Measurements from ENCODE around the gene MRRF. TPM values are rescaled to one million over a fixed set of nuclear protein-coding genes. Genes with fewer than 3 reads are reported as not detected.
"Not testable (repeated sequence)": the region's sequence is repeated elsewhere in the genome, so short reads cannot be mapped to it uniquely, and the experiment has no call there.

The MRRF gene
- total RNA-seq, 2 donors from 2014 or later: 16.9 to 36.8 TPM

DNA sequence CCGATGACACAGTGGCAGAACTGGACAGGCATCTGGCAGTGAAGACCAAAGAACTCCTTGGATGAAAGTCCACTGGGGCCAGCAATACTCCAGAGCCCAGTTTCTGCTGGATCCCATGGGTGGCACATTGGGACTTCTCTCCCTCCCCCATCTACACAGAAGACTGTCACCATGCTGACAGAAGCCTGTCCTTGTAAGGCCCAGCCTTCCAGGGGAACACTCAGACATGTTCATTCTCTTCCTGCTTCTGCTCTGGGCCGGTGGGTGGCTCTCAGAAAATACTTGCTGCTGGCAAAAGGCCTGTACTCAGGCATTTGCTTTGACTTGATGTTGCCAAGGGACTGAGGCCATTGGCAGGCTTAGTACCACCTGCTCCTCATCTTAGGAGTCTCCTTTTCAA is 57.9 kb downstream of the MRRF start:
- no peak for DNase-seq (ENCODE audit: low spot score)
- H3K36me3 ChIP-seq: peaks cover 17% of the 10 kb centered on the region
- H3K4me3 ChIP-seq: no peak overlapping the region
- no peak overlapping the region for H3K27ac ChIP-seq
- no peaks in the 10 kb centered on the region for H3K27me3 ChIP-seq (replicated peaks; ENCODE audit: insufficient read depth)
- peaks cover 0 to 6% of the 10 kb centered on the region in 2 donors for H3K4me1 ChIP-seq (ENCODE audit: control insufficient read depth in 1 of 2, low read depth in 2 of 2)
- ATAC-seq (ENCODE audit: insufficient number of reproducible peaks, low FRiP score, low read depth): no peak
- TF ChIP-seq, protein P1, sequence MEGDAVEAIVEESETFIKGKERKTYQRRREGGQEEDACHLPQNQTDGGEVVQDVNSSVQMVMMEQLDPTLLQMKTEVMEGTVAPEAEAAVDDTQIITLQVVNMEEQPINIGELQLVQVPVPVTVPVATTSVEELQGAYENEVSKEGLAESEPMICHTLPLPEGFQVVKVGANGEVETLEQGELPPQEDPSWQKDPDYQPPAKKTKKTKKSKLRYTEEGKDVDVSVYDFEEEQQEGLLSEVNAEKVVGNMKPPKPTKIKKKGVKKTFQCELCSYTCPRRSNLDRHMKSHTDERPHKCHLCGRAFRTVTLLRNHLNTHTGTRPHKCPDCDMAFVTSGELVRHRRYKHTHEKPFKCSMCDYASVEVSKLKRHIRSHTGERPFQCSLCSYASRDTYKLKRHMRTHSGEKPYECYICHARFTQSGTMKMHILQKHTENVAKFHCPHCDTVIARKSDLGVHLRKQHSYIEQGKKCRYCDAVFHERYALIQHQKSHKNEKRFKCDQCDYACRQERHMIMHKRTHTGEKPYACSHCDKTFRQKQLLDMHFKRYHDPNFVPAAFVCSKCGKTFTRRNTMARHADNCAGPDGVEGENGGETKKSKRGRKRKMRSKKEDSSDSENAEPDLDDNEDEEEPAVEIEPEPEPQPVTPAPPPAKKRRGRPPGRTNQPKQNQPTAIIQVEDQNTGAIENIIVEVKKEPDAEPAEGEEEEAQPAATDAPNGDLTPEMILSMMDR (IDR thresholded peaks at IDR 0.05): no peak
- no peaks in the 10 kb centered on the region for H3K9me3 ChIP-seq

GRCh38 chr9:122324665-122325064 is 60.0 kb downstream of the MRRF start:
- not testable (repeated sequence) for DNase-seq (ENCODE audit: low spot score); H3K4me1 ChIP-seq (ENCODE audit: control insufficient read depth in 1 of 2, low read depth in 2 of 2); H3K4me3 ChIP-seq; H3K9me3 ChIP-seq; ATAC-seq (ENCODE audit: insufficient number of reproducible peaks, low FRiP score, low read depth); H3K27me3 ChIP-seq (replicated peaks; ENCODE audit: insufficient read depth); H3K27ac ChIP-seq
- H3K36me3 ChIP-seq: peaks cover 17% of the 10 kb centered on the region

DNA sequence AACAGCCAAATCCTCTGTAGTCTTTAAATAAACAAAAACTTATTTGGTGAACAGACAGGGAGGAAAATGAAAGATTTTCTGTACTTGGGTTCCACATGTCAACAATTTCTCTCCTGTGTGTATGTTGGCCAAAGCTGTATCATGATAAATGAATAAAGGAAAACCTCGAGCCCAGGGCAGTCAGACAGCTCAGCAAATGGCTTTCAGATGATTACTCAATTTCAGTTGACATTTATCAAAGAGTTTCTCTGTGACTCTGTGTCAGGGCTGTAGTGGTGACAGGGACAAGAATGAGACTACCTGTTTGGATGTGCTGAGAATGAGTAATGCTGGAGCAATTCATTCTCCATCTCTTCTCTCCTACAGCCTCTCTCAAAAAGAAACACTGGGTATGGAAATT is 60.4 kb downstream of the MRRF start:
- no peak for DNase-seq (ENCODE audit: low spot score)
- TF ChIP-seq, protein P1 (IDR thresholded peaks at IDR 0.05): no peak
- Histone ChIP-seq H3K9me3 (no peaks in the 10 kb centered on the region), H3K4me1 (ENCODE audit: control insufficient read depth in 1 of 2, low read depth in 2 of 2) (no peaks in the 10 kb centered on the region), H3K4me3 (no peak overlapping the region), H3K36me3 (peaks cover 17% of the 10 kb centered on the region), H3K27ac (no peak overlapping the region), H3K27me3 (replicated peaks; ENCODE audit: insufficient read depth) (no peaks in the 10 kb centered on the region)
- no peak for ATAC-seq (ENCODE audit: insufficient number of reproducible peaks, low FRiP score, low read depth)

- TF ChIP-seq, protein P1 (IDR thresholded peaks at IDR 0.05): no peak
- Histone ChIP-seq H3K27me3 (replicated peaks; ENCODE audit: insufficient read depth) (no peaks in the 10 kb centered on the region), H3K9me3 (no peaks in the 10 kb centered on the region), H3K4me3 (no peak overlapping the region), H3K27ac (no peak overlapping the region), H3K36me3 (peaks cover 17% of the 10 kb centered on the region), H3K4me1 (ENCODE audit: control insufficient read depth in 1 of 2, low read depth in 2 of 2) (no peaks in the 10 kb centered on the region)
- no peak for DNase-seq (ENCODE audit: low spot score)
- ATAC-seq (ENCODE audit: insufficient number of reproducible peaks, low FRiP score, low read depth): no peak
These were observed 62.5 kb downstream of the MRRF start for GRCh38 chr9:122327175-122327574.

DNA sequence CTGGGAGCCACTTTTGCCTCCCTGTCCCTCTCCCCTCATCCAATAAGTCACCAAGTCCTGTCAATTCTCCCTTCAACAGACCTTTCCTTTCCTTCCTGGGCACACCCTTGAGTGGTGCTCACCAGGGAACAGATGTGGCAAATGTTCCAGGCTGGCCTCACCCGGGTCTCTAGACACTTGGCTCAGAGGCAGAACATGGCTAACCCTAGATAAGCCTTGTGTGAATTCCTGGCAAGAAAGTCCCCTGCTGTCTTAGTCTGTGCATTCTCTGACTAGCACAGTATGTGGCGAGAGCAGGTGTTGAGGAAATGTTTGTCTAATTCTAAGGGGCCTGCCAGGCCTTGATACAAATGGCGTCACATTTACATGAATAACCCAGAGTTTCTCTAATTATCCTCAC is 64.9 kb downstream of the MRRF start:
- ATAC-seq (ENCODE audit: insufficient number of reproducible peaks, low FRiP score, low read depth) (no peak), DNase-seq (ENCODE audit: low spot score) (no peak)
- Histone ChIP-seq H3K9me3 (no peaks in the 10 kb centered on the region), H3K27me3 (replicated peaks; ENCODE audit: insufficient read depth) (no peaks in the 10 kb centered on the region), H3K4me1 (ENCODE audit: control insufficient read depth in 1 of 2, low read depth in 2 of 2) (peaks cover 0 to 11% of the 10 kb centered on the region in 2 donors), H3K27ac (no peak overlapping the region), H3K36me3 (no peaks in the 10 kb centered on the region), H3K4me3 (no peak overlapping the region)
- TF ChIP-seq, protein P1 (IDR thresholded peaks at IDR 0.05): no peak

- not testable (repeated sequence) for H3K36me3 ChIP-seq; DNase-seq (ENCODE audit: low spot score); H3K4me3 ChIP-seq; H3K27ac ChIP-seq; H3K27me3 ChIP-seq (replicated peaks; ENCODE audit: insufficient read depth); ATAC-seq (ENCODE audit: insufficient number of reproducible peaks, low FRiP score, low read depth); H3K9me3 ChIP-seq
- H3K4me1 ChIP-seq (ENCODE audit: control insufficient read depth in 1 of 2, low read depth in 2 of 2): peaks cover 0 to 15% of the 10 kb centered on the region in 2 donors
These were observed 65.8 kb downstream of the MRRF start for GRCh38 chr9:122330466-122330865.

All from thoracic aorta (tissue), 2 donors.